GM12872 (cell line): ENCODE data around the gene ZRANB1.

Experiments used
- CTCF ChIP-seq: IDR thresholded peaks from 3 replicates; pipeline ENCODE4 v1.5.1; 2011; ENCODE audit warnings: low read depth, mild to moderate bottlenecking, low read length, moderate library complexity; ENCODE audit not compliant: insufficient read depth

ZRANB1 gene

GRCh38 chr10:124903111-124903510 is 38.8 kb upstream of the ZRANB1 start:
- no peak for TF ChIP-seq CTCF

- no peak for TF ChIP-seq CTCF
Measured at GRCh38 chr10:124904796-124905195, 37.1 kb upstream of the ZRANB1 start.

GRCh38 chr10:124906551-124907001 is 35.3 kb upstream of the ZRANB1 start:
- no peak for TF ChIP-seq CTCF

GRCh38 chr10:124909563-124909962 is 32.4 kb upstream of the ZRANB1 start:
- no peak for TF ChIP-seq CTCF

DNA sequence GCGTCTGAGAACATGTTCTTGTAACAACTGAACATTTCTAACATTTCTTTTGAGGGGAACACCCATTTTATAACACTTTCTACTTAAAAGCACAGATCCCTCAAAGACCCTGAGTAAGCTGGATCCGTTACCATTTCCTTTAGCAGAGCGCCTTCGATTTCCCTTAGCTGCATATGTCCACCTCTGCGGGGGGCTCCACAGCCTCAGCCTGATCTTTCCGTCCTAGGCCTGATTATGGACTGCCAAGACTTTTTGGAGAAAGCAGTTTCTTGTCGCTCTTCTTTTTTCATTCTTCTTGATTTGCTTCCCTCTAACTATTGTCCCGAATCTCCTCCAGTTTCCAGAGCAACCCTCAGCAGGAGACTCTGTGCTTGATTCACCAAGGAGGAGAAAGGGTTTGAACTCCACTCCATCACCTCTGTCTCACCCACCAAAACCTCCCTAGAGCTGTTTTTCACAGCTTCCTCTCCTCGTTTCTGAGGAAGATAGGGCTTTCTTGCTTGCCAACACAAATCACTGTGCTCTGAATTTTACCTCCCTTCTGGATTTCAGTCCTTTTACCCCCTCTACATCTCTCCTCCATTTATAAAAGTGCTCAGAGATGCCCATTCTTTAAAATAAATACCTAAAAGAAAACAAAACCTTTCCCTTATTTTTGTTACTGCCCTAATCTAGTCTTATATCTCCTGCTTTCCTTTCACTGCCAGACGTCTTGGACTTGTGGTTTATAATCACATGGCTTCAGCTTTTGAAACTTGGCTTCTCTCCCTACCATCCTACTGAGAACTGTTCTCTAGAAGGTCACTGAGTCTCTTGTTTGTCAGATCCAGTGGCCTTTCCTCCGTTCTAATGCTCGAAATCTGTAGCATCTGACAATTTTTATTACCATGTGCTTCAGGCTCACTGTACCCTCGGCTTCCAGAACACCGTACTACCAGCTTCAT is 30.5 kb upstream of the ZRANB1 start:
- TF ChIP-seq CTCF, result no peak

DNA sequence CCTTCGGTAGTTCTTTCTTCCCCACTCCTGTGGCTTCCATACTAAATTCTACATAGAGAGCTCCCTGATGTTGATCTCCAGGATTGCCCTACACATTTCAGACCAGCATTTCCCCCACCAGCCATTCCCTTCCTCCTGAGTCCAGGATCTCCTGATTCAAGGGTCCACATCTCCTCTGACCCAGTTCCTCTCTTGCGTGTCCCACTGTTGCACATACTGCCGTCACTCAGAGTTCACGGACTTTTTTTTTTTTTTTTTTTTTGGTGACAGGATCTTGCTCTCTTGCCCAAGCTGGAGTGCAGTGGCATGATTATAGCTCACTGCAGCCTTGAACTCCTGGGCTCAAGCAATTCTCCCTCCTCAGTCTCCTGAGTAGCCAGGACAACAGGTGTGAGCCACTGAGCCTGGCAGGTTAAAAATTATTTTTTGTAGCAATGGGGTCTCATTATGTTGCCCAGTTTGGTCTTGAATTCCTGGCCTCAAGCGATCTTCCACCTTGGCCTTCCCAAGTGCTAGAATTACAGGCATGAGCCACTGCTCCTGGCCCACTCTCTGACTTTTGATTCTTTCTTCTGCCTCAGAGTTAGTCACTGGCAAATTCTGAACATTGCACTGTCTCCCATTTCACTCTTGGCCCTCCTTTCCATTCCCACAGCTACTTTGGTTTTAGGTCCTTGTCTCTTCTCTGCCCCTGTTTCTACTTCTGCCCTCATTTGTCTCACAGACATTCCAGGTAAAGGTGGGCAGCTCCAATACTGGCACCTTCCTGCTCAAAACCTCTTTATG is 29.6 kb upstream of the ZRANB1 start:
- no peak for TF ChIP-seq CTCF

DNA sequence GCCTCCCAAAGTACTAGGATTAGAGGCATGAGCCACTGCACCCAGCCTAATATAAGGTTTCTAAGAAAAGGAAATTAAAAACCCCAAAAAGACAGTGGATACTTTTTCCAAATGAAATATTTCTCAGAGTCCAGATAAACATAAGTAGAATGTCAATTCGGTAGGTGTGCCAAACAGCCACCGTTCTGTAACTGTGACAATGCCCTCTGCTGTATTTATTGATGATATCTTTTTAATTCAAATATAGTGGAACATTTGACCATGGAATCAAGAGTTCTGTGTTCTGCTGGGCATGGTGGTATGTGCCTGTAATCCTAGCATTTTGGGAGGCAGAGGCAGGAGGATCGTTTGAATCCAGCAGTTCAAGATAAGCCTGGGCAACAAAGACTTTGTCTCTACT is 28.8 kb upstream of the ZRANB1 start:
- no peak for TF ChIP-seq CTCF
